GM13976 (cell line): Measurements from ENCODE around the gene RAB2B.

Experiments used
- DNase-seq: peaks from one replicate; pipeline ENCODE4 v3.0.0; 2012; ENCODE audit warnings: low spot score
- CTCF ChIP-seq: IDR thresholded peaks from 2 replicates; pipeline ENCODE4 v1.5.1; 2012; ENCODE audit warnings: borderline replicate concordance, mild to moderate bottlenecking; ENCODE audit not compliant: insufficient read depth; ENCODE audit errors: extremely low read depth, missing control alignments, control extremely low read depth
- in situ Hi-C: fragments of 300-500 bp; cut with MboI; formaldehyde crosslinking; loops from one replicate; pipeline ENCODE4 v1.12.0; 2022; ENCODE audit warnings: low sequenced_read_pairs, mixed read lengths, inconsistent platforms; ENCODE audit not compliant: unreplicated experiment

Gene RAB2B

DNA sequence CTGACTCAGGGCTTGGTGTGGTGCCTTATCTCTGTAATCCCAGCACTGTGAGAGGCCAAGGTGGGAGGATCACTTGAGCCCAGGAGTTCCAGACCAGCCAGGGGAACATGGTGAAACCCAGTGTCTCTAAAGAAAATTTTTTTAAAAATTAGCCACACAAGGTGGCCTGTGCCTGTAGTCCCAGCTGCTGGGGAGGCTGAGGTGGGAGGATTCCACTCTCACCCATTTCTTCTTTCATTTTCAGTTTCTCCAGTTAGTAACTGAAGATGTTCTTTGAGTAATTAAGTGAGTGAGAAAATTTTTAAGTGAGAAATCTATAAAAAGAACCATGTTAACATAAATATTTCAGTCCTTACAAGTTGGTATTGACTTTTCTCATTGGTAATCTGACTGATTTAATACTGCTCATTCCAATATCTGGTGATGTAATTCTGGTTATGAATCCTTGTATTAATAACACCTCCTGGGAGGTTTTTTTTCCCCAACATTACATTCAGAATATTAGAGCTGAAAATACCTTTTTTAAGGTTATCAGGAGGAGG is 28.3 kb upstream of the RAB2B start:
- DNase-seq, result peak; percentile 45
- in situ Hi-C loops, result no loop called here
- no peak for TF ChIP-seq CTCF

- DNase-seq, result no peak
- in situ Hi-C loops, result no loop called here
- no peak for TF ChIP-seq CTCF
Observed at GRCh38 chr14:21503376-21503775, 26.6 kb upstream of the RAB2B start.

DNA sequence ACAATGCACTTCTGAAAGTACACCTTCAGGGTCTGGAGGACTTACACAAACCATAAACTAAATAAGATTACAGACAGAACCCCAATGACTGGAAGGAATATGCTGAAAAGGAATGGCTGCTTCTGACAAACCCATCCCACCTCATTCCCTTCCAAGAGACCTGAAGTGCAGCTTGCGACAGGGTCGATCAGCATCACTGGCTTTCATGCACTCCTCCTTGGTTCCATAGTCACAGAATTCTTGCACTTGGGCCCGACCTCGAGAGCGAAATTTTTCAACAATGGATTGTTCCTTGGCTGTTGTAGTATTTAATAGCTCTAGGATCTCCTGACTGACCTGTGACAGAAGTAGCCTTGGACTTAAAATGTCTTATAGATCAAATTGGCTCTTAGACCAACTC is 24.8 kb upstream of the RAB2B start:
- in situ Hi-C loops, result no loop called here
- TF ChIP-seq CTCF, result no peak
- DNase-seq, result no peak

- peak; percentile 46 for DNase-seq
- in situ Hi-C loops, result no loop called here
Observed at GRCh38 chr14:21498540-21499526, 22.1 kb upstream of the RAB2B start.

GRCh38 chr14:21496453-21496852 is 19.7 kb upstream of the RAB2B start:
- in situ Hi-C loops, result no loop called here
- DNase-seq, result no peak
- no peak for TF ChIP-seq CTCF

More at GRCh38 chr14:21498540-21499526, 22.1 kb upstream of the RAB2B start:
- peak; percentile 10 for TF ChIP-seq CTCF

DNA sequence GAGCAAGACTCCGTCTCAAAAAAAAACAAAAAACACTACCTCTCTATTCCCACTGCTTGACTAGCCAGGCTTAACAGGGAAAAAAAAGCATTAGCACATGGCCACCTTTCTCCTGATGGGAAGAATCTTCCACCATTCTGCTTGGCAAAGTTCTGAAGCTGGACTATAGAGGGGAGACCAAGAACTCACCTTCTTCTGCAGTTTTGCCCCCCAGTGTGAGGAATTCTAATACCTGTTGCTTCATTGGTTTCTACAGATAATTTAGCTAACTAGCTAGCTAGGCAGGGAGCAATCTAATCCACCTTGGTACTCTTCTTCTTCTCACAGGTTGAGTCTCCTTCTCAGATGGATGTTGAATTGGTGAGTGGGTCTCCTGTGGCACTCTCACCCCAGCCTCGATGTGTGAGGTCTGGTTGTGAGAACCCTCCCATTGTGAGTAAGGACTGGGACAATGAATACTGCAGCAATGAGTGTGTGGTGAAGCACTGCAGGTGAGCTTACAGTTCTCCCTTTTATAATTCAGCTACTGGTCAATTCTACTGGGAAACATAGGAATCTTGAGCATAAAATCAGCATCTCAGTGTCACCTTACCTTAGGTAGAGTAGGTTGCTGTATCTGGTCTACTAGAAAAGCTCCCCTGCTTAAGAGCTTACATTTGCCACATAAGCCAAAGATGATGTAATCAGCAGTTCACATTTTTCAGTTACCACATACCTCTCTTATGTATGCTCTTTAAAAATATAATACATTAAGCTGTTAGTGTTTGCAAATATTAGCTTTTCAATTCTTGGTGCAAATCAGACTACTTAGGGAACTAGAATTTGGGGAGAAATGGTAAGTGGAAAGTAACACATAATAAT is 18.4 kb upstream of the RAB2B start:
- in situ Hi-C loops, result no loop called here
- no peak for TF ChIP-seq CTCF
- no peak for DNase-seq
